ENCODE measurements around the gene MAML2.

Gene MAML2

DNA sequence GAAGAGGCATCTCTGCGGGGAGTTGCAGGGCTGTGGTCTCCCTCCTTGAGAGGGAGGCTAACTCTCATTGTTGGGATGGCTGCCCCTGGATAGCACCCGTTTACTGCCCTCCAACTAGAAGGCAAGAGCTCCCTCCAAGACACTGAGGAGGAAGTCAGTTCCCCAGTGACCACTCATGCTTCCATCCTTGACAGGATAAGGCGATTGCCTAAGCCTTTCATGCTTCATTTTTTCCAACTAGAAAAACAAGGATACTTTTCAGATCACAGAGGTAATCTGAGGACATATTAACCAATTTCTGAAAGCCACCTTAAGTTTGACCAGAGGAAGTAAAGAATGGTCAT is 186.6 kb downstream of the MAML2 start:
- no peak for DNase-seq (ENCODE audit: low read depth in 2 of 2)

DNA sequence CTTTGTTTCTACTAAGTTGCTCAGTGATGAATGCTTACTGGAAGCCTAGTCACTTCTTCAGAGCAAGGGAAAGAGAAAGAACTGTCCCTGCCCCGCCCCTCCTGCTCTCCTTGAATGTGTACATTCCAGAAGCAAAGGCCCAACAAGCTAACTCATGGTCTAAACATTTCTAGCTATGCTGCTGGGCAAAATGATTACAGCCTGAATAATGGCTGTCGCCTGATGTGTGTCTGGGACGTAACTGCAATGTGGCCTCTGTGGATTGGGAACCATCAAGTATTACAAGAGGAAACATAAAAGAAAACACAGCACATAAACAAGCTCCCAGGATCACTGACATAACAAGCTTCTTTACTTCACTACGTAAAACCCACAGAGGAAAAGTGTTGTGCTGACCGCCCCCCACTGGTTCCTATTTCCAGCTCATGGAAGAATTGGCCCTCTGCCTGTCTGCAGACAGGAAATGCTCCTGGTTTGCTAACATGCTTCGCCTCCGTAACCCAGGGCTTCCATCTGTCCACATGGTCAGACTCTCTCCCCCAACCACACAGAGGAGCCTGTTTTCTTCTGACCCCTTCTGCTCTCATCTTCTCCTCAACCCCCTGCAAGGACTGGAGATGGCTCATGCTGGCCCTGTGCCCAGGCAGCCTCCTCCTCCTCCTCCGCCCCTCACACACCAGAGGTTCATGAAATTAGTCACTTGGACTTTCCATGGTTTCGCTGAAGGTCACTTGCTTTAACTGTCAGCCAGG is 187.2 kb downstream of the MAML2 start:
- peak in 1 of 2 donors; percentile 44 for DNase-seq (ENCODE audit: low read depth in 2 of 2)

- DNase-seq (ENCODE audit: low read depth in 2 of 2) = no peak
Observed at GRCh38 chr11:96154802-96155520, 188.0 kb downstream of the MAML2 start.

DNA sequence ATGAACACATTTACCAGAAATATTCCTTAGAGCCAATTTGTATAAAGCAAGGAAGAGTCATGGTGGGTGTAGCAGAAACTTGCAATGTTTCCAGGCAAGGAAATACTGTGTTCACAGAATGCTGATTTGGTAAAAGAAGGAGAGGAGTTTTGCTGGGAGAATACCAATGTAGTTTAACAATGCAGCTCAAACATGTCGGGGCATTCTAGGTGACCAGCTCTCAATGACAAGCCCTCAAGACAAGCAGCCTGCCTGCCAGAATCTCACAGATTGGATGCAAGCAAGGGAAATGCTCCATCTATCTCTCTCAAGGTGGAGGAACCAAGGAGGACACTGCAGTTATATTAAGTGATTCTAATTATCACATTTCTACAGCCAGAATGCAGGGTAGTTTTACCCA is 190.4 kb downstream of the MAML2 start:
- DNase-seq (ENCODE audit: low read depth in 2 of 2) = no peak

- DNase-seq (ENCODE audit: low read depth in 2 of 2) = no peak
Observed at GRCh38 chr11:96151501-96151900, 191.5 kb downstream of the MAML2 start.

- no peak for DNase-seq (ENCODE audit: low read depth in 2 of 2)
Observed at GRCh38 chr11:96150609-96151008, 192.4 kb downstream of the MAML2 start.

DNA sequence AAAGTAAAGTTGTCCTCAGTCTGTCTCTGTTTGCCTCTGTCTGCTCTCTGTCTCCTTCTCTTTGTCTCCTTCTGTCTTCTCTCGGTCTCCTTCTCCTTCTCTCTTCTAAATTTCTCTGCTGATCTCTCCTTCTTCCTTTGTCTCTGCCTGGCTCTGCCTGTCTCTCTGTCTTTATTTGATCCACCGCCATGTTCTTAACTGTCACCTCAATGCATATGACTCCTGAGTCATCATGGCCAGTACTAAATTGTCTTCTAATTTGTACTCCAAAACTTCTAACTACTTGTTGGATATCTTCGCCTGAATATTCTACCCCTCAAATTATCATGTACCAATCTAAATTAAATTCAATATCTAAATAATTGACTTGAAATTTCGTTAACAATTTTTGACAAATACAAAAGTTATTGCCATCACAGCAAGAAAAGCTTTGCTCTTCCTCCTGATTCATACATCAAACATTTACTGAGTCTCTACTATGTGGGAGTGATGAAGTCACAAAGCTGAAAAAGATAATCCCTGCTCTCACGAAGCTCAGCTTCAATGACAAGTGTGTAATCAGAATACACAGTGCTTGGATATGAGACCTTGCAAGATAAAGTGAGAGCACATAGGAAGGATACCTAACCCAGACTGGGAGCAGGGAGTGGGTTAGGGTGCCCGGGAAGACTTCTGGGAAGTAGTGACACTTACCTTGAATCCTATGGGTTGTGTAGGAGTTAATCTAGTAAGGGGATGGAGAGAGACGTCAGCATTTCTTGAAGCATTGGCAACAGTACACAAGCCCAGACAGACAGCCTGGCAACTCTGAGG is 193.0 kb downstream of the MAML2 start:
- DNase-seq (ENCODE audit: low read depth in 2 of 2) = no peak

DNA sequence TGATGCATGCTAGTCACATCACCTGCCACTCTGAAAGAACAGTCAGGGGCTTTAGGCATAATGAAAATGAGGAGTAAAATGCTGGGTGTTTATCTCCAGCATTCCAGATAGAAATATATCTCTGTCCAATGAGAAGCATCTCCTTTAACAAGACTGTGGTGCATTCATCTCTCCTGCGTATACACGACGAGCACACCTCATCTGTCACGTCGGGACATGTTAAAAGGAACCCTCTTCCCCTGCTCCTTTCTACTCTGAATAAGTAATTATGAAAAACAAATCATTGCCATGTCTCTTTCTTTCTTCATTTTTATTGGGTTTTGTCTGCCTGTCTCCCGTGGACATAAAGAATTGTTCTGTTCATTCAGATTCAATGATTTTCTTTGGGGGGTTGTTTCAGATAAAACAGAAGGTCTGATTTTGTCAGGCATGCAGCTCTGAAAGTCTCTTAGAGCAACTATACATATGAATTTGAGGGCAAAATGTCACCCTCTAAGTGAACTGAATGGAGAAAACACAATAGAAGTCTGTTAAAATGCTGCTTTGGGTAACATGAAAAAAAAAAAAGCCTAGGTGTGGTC is 195.0 kb downstream of the MAML2 start:
- DNase-seq (ENCODE audit: low read depth in 2 of 2) = no peak

DNA sequence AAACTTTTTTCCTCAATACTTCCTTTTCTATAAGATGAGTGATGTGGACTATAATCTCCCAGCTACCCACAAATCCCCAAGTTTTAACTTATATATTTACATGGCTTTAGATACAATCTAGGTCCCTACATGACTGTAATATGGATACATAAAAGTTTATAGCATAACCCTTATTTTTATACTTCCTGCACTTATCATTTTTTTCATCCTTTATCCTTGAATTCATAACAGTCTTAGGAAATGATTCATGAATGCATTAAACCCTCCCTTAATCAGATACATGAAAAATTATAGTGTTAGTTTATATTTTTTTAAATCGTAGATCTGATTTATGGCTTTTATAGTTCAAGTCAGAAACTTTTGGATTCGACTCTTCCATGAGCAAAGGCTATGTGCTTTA is 195.8 kb downstream of the MAML2 start:
- no peak for DNase-seq (ENCODE audit: low read depth in 2 of 2)

GRCh38 chr11:96146765-96147164 is 196.2 kb downstream of the MAML2 start:
- no peak for DNase-seq (ENCODE audit: low read depth in 2 of 2)

DNA sequence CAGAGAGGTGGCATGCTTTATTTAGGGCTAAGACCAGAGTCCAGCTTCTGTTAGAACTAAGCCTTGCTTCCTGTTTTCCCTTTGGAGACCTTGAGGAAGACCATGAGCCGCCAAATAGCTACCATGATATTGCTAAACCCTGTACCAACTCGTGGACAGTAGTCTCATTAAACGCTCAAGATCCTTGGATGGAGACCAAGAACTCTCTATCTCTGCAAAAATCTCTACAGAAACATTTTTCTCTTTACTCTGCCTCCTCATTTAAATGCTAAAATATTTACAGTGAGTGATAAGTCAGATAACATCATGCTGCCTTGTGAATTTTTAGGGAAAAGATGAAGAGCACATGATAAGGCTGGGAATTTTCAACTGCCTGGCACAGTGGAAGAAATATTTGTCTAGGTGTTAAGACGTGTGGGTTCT is 197.8 kb downstream of the MAML2 start:
- DNase-seq (ENCODE audit: low read depth in 2 of 2) = no peak

GRCh38 chr11:96144553-96144952 is 198.4 kb downstream of the MAML2 start:
- DNase-seq (ENCODE audit: low read depth in 2 of 2) = no peak

DNA sequence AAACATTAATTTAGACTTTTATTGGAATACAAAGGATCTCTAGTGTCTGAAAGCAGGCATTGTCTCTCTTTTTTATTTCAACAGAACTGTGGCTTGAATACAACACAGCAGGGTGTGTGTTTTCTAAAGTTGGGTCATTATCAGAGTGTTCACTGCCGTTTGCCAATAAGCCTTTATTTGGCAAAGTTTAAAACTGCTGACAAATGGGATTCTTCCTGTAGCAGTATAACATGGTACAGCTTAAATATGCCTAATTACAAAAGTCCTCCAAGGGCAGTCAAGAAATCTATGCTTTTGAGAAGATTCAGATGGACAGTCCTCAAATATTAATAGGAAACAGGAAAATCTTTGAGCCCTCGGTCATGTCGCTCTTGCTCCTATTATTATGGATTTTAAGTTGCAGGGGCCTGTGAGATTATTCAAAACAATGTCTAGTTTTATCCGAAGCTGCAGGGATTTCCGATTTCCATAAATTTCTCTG is 199.9 kb downstream of the MAML2 start:
- no peak for DNase-seq (ENCODE audit: low read depth in 2 of 2)

DNA sequence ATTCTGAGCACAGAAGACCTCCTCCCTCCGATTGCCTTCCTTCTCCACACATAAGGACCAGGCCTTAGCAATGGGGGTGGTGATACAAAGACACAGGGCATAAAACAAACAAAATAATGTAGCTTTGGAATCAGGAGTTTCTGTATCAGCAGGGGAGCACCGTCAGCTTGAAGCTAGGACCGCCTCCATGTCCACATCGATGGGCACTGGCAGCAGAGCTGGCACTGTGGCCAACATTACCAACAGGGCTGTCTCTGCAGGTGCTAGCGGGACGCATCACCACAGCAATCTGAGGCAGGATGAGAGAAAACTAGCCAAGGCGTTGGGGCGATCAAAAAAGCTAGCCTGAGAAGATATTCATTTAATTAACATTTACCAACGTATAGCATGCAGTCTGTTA is 201.4 kb downstream of the MAML2 start:
- no peak for DNase-seq (ENCODE audit: low read depth in 2 of 2)

- no peak for DNase-seq (ENCODE audit: low read depth in 2 of 2)
Observed at GRCh38 chr11:96139691-96140090, 203.3 kb downstream of the MAML2 start.

DNA sequence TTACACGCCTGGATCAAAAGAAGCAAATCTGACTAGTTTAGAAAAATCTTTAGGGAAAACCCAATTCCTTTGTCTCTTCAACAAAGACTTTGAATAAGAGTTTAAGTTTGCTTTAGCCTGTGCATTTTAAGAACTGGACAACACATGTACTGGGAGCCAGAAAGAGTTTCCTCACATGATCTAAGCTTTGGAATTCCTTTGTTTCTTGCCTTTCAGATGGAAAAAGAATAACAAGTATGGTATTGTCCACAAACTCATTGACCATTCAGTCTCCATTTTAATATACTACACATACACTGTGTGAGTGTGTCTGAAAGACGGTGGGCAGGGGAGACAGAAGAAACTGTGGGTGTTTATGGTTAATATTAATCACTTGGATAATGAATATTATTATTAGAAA is 205.6 kb downstream of the MAML2 start:
- no peak for DNase-seq (ENCODE audit: low read depth in 2 of 2)

GRCh38 chr11:96136613-96137298 is 206.2 kb downstream of the MAML2 start:
- no peak for DNase-seq (ENCODE audit: low read depth in 2 of 2)

DNA sequence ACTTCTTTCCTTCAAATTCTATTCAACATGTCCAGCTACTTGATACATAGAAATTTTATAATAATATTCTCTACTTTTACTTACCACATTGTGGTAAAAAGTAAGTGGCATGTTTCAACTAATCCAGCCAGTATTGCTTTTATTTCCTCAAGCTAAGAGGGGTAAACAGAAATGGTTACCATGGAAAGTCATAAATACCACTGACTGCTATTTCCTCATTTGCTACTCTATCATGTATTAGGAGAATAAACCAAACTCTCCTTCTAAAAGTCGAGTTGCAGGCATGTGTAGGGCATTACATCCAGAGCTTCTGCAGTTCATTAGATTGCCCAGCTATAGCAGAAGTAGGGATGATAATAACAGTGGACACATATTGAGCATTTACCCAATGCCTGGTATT is 208.4 kb downstream of the MAML2 start:
- DNase-seq (ENCODE audit: low read depth in 2 of 2) = no peak

DNA sequence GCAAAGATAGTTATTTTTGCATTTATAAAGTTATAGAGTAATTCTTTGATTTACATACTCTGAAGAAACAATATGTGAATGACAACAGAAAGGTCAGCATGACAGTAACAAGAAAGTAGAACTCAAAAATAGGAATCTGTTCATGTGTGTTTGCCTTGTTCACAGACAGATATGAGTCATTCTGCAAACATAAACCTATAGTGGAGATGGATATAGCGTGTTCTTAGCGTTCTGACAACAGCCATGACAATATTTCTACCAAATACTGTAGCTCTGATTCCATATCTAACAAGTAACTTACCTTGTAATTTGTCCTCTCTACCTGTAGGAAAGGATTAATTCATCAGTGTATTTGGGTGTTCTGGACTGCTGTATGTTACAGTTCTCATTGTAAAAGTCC is 210.6 kb downstream of the MAML2 start:
- DNase-seq (ENCODE audit: low read depth in 2 of 2) = no peak

DNA sequence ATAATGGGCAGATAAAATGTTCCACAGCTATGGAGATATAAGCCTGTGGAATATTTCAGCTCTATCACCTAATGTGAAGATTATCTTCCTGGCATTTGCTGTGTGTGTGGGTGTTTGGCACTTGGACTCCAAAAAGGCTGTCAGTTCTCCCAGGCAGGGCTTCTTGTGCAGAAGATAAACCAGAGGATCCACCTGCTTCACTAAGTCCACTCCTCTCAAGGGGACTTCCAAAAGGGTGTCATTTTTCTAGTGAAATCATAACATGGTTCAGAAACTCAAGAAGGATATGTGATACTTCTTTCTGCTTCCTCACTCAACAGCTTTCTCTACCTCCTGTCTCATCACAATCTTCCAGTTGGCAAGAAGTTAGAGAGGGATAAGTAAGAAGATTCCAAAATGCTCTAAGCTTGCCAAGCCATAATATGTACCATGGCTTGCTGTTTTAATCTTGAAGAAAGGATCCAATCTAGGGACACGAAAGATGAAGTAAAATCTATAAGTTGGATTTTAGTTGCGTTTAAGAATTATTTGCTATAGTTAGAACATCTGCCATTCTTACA is 212.9 kb downstream of the MAML2 start:
- no peak for DNase-seq (ENCODE audit: low read depth in 2 of 2)

DNA sequence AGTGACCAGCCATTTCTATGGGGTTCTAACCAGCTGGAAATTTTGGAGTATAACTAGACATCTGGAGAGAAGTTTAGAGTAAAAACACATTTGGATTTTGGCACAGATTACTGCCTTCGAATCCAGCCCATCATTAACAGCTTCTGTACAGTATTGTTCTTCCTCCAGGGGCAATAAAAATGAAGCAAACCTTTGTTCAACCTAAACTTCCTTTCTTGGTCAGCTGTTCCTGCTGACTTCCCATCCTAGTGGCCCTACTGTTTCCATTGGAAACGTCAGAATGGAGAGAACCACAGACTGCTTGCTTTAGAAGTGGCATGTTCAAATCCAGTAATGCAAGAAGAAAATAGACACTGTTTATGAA is 215.4 kb downstream of the MAML2 start:
- DNase-seq (ENCODE audit: low read depth in 2 of 2) = no peak

Data from stimulated activated CD4-positive, alpha-beta T cell treated with anti-CD3 and anti-CD28 coated beads, Interleukin-1b, Interleukin-23, amount 100 ng/mL, for 1 hour (primary cell).